ENCODE measurements around the gene SPINK5.

GRCh38 chr5:148146487-148146886, 82.7 kb downstream of the SPINK5 start:
- TF ChIP-seq POLR2A (IDR thresholded peaks at IDR 0.05; ENCODE audit: low read depth, low read length) (no peak), TAF1 (IDR thresholded peaks at IDR 0.05; ENCODE audit: borderline replicate concordance, low read depth, low read length) (no peak)

All from GM12892 (cell line).